Stimulated activated CD8-positive, alpha-beta memory T cell treated with anti-CD3 and anti-CD28 coated beads, Interleukin-7, amount 100 ng/mL, for 24 hours (primary cell): Measurements from ENCODE around the gene ADRA2B.

Experiments
- DNase-seq: peaks from one replicate; pipeline ENCODE4 v3.0.0-alpha.2; 2020; ENCODE audit warnings: low read depth

The ADRA2B gene

DNA sequence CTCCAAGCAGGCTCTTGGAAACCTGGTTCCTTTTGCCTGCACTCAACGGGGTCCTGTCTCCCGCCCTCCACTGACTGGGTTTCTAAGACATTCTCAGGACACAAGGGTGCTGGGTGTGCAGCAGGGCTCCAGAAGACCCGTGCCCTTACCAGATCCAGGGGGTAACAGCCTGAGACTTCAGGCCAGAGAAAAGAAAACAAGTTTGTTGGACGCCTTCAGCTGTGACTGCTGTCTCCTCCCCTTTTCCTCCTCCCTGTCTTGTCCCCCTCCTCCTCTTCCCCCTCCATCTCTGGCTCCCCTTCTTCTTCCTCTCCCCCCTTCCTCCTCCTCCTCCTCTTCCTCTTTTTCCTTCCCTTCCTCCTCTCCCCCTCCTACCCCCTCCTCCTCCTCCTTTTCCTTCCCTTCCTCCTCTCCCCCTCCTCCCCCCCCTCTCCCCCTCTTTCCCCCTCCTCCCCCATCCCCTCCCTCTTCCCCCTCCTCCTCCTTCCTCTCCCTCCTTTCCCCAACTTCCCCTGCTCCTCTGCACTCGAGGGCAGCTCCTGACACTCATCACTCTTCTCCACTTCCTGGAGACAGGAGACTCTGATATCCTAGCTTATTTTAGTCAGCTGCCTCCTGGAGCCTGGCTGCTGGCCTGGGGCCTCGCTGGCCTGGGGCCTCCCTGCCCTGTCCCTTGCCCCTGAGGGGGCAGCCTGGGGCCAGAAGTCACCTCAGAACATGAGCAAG lies 12.4 kb downstream of the ADRA2B start:
- DNase-seq: no peak

DNA sequence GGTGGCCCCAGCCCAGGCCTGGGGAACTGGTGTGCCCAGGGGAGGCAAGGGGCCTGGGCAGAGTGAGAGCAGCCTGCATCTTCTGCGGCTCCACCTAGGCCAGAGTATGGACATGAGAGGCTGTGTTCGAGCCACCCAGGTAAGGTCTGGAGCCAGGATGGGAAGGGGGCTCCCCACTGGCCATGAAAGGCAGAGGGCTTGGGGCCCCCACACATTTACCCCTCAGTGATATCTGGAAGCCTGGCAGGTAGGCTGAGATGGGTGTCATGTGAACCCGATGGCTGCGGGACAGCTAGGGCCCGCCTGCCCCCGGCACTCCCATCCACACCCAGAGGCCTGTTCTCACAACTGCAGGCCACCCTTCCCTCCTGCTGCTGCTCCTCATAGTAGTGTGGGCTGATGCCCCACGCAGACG lies 13.2 kb downstream of the ADRA2B start:
- no peak for DNase-seq

DNA sequence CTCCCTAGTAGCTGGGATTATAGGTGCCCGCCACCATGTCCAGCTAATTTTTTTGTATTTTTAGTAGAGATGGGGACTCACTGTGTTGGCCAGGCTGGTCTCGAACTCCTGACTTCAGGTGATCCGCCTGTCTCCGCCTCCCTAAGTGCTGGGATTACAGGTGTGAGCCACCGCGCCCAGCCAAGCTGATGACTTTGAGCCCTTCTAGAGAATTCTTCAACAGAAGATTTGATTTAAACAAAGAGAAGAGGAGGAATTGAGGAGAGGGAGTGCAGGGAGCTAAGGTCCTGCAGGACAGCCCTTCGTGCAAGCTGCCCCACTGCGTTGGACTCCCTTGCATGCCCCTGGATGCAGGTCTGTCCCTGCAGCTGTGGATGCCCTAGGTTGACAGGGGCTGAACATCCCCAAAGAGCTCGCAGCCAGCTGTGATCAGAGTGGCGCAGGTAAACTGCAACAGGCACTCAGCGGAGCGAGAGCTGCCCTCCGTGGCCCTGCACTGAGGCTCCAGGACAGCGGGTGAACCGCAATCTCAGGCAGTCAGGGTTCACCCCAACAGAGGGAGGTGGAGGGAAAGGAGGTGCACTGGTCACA lies 13.7 kb downstream of the ADRA2B start:
- DNase-seq: no peak

DNA sequence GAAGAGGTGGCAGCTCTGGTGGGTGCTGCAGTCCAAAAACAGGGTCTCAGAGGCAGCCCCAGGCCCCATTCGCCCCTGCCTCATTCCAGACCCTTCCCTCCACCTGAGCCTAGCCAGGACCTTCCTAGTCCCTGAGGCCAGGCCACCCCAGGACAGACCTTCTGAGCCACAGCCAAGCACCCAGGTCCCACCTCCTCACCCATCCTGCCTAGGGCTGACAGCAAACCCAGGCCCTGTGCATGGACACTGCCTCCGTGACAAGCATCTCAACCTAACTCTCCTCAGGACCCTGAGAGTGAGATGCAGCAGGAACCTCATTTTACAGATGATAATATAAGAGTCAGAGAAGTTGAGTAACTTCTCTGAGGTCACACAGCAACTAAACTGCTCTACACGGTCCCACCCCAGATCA lies 15.5 kb downstream of the ADRA2B start:
- no peak for DNase-seq

DNA sequence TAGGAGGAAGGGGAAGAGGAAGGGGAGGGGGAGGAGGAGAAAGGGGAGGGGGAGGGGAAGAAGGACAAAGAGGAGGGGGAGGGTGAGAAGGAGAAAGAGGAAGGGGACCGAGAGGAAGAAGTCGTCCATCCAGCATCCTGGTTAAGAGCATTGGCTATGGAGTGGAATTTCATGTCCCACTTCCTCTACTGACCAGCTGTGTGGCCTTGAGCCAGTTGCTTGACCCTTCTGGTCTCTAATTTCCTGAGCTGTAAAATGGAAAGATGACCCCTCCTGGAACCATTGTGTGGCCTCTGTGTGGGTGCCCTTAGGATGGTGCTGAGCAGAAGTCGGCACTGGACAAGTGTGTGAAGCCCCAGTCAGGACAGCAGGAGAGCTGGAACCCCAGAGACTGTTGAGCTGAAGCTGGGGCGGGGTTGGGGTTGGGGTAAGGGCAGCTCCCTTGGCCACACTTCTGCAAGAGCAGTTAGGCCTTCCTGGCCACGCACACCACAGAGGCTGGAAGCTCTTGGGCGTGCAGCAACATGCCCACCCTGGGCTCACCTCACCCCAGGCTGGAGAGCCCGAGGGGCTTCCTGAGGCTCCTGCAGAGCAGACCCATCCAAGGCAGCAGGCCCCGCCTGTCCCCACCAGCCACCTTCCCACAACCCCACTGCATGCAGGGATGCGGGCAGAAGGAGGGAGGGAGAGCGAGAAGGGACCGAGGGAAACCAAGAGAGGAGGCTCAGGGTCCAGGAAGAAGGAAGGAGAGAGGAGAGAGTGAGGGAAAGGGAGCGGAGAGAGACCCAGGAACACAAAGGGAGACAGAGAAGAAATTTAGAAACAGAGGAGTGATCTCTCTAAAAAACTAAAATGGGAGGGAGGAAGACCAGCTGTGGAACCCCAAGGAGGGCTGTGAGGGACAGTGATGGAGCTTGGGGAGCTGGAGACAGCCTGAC lies 16.2 kb downstream of the ADRA2B start:
- DNase-seq: no peak

DNA sequence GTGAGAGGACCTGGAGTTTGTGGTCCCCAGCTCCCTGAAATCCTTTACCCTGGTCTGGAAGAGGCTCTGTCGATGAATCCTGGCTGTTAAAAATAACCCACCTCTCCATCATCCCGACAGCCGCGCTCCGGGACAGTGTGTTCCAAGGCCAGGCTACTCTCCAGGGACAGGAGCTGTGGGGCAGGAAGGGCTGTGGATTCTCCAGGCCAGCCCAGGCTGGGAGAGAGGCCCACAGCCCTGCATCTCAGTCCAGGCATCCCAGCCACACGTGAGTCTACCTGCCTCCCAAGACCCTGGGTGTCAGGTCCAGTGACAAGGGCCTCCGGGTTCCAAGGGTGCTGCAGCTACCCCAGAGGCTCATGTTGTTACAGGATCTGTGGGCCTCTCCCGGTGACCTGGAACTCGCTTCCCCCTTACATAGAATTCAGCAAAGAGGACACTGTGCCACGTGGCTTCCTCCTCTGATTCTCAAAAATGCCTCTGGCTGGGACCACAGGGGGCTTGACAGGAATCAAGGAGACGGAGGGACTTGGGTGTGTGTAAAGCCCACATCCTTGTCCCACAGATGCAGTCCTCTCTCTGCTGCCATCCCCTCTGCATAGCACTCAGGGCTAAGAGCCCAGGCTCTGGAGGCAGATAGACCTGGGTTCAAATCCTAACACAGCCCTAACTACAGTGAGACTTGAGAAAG lies 17.3 kb downstream of the ADRA2B start:
- no peak for DNase-seq

DNA sequence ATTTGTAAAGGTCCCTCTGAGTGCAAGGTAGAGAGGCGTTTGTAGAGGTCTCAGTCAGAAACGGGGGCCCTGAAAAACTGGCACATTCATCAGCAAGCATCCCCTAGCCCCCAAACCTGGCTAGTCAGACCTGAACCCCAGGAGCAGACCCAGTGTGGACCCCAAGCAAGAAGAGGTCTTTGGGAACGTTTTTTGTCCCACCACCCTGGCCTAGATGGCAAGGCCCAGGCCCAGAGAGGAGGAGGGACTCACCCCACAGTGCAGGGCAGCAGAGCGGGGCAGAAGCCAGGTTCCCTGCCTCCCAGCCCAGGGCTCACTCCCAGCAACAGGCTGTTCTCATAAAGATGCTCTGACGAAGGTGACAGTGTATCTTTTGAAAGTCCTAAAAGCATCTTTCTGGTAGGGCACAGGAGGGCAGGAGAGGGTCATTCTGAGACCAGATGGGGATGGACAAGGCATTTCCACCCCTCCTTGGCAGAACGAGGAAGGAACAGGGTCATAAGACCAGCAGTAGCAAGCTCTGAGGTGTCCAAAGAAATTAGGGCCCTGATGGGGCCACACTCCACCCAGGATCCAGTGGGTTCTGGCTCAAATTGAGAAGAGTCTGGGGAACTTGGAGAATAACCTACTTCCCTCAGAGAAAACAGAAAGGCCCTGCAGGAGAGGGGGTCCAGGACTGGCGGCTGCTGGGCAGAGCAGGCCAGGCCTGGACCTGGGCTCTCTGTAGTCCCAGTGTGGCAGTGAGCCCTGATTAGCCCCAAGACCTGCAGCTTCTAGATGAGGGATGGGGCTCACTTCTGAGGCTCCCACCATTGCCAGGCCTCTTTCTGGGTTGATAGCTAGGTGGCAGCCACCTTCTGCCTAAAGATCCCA lies 18.2 kb downstream of the ADRA2B start:
- DNase-seq: no peak

DNA sequence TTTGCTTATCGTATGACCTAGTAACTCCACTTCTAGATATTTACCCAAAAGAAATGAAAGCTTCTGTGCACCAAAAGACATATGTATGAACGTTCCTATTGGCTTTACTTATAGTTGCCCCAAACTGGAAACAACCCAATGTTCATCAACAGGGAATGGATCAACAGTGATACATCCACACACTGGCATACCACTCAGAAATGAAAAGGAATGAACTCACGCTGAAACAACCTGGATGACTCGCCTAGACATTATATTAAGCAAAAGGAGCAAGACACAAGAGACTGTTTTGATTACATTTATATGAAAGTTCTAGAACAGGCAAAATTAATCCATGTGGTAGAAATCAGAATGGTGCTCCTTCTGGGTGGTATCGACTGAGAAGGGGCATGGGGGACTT lies 18.9 kb downstream of the ADRA2B start:
- DNase-seq: no peak

DNA sequence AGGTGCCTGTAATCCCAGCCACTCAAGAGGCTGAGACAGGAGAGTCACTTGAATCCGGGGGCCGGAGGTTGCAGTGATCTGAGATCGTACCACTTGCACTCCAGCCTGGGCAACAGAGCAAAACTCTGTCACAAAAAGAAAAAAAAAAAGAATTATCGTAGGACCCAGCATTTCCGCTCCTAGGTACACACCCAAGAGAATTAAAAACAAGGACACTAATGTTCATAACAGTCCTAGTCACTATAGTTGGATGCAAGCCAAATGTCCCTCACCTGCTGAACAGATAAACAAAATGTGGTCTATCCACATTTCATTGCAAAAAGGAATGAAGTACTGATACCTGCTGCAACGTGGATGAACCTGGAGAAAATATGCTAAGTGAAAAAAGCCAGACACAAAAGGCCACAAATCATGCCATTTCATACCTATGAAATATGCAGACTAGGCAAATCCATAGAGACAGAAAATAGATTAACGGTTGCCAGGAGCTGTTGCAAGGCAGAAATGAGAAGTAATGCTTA lies 21.2 kb downstream of the ADRA2B start:
- no peak for DNase-seq

DNA sequence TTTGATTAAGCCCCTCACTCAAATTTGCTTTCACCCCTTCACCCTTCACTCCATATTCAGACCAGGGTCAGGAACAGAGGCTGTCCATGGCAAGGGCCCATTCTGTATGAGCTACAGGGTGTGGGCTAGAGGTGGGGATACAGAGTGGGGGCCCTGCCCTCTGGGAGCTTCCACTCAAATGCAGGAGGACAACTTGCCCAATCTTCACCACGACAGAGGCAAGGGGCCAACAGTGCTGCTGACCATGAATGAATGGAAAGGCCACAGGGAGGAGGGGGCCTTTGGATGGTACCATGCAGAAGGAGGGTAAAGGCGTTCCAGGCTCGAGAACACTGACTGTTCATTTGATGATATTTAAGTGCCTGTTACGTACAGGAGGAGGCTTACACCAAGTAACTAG lies 22.8 kb downstream of the ADRA2B start:
- no peak for DNase-seq

DNA sequence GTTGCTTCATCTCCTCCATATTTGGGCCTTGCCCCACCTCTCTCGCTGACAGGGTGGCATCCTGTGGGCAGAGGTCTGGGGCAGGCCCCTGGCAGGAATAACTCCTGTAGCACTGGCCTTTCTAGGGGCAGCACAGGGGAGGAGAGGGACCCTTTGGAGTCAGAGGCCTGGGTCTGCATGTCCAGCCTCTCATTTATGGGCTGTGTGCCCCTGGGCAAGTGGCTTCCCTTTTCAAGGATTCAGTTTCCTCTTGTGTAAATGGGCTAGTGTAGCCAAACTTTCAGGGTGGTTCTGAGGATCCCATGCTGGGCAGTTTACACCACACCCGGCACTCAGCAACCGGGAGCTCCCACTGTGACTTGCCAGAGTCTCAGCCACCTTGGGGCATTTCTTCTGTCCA lies 23.4 kb downstream of the ADRA2B start:
- no peak for DNase-seq

DNA sequence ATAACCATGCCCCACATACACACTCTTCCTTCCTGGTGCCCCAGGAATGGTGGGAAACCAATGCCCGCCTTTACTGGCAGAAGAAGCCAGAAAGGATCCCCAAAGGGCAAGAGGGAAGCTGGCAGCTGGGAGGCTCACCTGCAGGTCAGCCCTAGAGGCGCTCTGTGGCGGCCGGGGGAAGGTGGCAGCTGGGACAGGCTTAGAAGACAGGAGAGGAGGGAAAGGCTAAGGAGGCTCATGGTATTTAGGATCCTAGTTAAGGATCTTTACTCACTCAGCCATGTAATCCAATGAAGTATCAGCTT lies 23.8 kb downstream of the ADRA2B start:
- DNase-seq: no peak

DNA sequence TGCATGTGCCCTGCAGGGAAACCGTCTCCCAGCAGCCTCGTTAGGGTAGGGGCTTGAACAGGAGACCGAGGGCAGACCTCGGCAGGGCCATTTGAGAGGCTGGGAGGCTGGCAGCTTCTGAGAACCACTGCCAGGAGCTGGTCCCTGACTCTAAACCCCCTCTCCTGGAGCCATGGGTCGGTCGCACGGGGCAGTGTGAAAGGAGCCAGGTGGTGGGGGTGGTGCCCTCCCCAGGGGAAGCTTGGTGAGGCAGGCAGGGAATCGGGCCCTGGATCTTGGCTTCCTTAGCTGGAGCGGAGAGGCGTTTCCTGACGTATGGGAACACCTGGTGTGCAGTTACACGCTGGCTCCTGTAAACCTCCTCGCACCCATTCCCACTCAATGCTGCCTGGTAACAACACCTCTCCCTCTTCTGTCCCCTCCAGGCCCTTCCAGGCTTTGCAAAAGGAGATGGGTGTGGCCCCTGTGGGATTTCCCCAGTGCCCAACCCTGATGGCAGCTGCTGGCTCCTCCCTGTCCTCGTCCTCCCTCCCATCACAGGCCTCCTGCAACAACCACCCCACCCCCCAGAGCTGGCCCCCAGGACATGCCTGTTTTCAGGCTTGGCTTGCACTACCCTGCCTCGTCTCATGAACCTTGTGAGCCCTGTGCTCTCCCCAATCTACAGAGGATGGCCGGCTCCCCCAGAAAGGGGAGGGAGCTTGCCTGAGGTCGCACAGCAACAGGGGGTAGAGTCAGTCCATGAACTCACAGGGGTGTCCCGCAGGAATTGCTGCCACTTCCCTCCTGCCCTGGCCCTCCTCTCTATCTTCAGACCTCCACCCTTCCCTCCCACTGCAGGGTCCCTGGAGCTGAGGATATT lies 24.4 kb downstream of the ADRA2B start:
- DNase-seq: no peak

DNA sequence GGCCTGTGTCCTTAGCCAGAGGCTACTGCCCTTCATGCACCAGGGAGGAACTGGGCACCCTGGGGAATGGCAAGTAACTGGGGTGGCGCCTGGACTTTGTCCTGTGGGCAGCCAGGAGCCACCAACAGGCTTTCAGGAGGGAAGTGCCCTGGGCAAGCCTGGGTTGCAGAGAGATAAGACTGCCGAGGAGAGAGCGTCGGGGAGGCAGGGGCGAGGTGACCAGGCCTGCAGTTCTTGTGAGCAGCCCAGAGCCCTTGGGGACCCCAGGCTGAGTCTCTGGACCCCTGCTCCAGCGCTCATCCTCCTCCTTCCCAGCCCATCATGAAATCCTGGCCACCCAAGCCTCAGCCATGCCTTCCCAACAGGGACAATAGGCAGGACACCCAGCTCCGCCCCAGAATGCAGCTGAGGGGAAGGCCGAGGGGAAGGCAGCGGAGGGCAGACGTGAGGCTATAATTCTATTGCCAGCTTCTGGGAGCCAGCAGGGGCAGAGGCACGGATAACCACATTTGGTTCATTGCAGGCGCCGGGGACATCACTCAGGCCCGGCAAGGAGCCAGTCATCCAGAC lies 25.1 kb downstream of the ADRA2B start:
- DNase-seq: no peak

DNA sequence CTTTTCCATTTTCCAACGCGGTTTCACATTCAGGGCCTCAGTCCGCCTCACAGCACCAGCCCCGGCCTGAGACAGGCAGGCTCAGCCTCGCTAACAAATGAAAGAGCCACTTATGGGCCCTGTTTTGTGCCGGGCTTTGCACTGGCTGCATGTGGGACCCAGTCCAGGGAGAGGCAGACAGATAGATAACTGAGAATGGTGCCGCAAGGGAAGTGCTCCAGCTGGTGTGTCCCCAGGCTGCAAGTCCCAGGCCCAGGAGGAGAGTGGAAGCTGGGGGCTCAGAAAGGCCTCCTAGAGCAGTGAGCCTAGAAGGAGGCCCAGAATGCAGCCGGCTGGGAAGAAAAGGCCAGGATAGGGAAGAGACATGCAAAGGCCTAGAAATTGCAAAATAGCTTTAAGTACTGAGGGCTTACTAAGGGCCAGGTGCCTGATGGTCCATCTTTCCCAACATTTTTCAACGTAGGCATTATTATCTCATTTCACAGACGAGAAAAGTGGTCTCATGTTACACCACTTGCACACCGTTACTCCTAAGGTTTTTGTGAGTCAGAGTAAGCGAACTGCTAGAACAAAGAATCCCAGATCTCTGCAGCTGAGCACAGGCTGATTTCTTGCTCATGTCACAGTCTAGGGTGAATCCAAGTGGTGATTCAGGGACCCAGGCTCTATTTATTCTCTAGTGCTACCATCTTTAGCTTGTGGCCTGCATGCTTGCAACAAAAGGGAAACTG lies 26.0 kb downstream of the ADRA2B start:
- DNase-seq: no peak

DNA sequence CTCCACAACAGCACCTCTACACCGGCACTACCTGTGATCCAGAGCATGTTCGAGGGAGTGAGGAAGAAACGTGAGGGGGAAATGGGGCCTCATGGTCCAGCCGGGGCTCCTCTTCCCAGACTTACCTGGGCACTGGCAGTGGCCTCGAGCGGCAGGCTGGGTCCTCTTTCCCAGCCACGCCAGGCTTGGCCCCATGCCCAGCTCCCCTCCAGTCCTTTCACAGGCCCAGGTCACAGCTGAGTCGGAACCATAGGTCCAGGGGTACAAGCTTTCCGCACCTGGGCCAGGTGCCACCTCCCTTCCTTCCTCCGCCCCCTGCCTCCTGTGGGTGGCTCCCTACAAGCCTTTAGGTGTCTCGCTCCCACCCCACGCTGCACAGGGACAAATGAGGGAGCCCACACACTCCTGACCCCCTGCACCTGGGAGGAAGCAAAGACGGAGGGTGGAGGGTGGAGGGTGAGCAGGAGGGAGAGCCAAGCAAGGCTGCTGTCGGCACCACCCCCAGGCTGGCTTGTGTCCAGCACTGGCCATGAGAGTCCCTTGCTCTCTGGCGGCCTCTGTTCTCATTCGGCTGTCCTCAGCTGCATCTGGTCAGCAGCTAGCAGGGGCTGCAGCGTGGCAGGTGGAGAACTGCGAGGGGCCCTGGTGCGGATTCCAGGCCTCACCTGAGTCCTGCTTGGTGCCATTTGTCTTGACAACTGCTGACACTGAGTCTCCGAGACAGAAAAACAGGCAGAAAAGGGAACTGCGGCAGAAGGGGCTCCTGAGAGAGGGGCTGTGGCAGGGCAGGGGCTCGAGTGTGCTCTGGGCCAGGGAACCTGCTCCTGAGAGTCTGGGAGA lies 26.8 kb downstream of the ADRA2B start:
- DNase-seq: no peak

DNA sequence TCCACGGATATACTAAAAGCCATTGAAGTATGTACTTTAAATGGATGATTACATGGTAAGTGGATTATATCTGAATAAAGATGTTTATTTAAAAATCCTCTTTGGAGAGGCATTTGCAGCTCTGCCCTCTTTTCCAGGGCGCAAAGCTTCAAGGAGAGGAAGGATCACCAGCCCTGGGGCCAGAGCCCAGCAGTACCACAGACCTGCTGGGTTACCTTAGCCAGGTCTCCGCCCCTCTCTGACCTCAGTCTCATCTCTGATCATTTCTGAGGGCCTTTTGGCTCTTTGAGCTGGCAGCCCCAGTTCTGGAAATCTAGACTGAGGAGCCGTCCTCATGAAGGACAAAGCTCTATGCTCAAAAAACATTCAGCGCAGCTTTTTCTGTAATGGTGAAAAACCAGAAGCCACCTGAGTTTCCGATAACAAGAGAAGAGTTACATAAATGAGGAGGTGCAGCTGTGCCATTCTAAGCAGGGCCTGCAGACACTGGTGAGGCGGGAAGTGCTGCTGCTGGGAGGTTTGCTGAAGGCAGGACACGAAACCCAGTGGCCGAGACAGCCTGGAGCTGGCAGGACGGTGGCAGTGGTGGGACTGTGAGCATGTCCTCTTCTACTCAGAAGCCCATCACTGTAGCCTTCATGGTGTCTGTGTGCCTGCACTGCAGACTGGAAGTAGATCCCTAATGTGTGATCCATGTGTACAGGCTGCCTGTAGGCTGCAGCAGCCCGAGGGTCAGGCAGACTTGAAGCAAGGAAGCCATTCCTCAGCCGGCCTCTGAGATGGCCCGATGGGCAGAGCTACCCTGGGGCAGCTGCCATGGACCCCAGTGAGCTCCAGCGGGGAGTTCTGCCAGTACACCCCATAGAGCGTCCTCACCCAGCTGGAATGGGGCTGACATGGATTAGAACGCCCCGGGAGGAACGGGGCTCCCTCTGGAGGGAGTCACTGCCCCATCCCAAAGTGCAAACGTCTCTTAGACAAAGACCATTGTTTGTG lies 27.7 kb downstream of the ADRA2B start:
- no peak for DNase-seq
